SK-N-SH treated with all-trans-retinoic acid at 6 μM for 48 hours (cell line): ENCODE measurements around the gene NRXN2.

ENCODE experiments used
- ATAC-seq: fragments of 200-7000 bp; cut with Tn5 transposase; 3 replicates; pipeline ENCODE4 v1.9.1; 2020; ENCODE audit warnings: mild to moderate bottlenecking, moderate library complexity
- ARNTL ChIP-seq: fragments of 450-650 bp; formaldehyde crosslinking; IDR thresholded peaks from 2 replicates; pipeline ENCODE4 v1.5.0; 2020; ENCODE audit warnings: low read depth, mild to moderate bottlenecking, moderate library complexity, borderline replicate concordance
- BACH2 ChIP-seq: fragments of 250-450 bp; sonication (Bioruptor Pico); IDR thresholded peaks from 2 replicates; pipeline ENCODE4 v1.9.0; 2021; ENCODE audit warnings: mild to moderate bottlenecking, borderline replicate concordance
- CREB5 ChIP-seq: fragments of 250-450 bp; sonication (Bioruptor Pico); IDR thresholded peaks from 2 replicates; pipeline ENCODE4 v1.5.1; 2020; ENCODE audit warnings: low read depth, mild to moderate bottlenecking, moderate library complexity
- CSDC2 ChIP-seq: fragments of 250-450 bp; sonication (Bioruptor Pico); IDR thresholded peaks from 2 replicates; pipeline ENCODE4 v1.5.0; 2020; ENCODE audit warnings: mild to moderate bottlenecking, moderate library complexity
- ESRRG ChIP-seq: fragments of 250-450 bp; sonication (Bioruptor Pico); IDR thresholded peaks from 2 replicates; pipeline ENCODE4 v1.6.1; 2021; ENCODE audit warnings: mild to moderate bottlenecking
- GLIS3 ChIP-seq: fragments of 250-450 bp; sonication (Bioruptor Pico); IDR thresholded peaks from 2 replicates; pipeline ENCODE4 v1.5.0; 2020; ENCODE audit warnings: mild to moderate bottlenecking, moderate library complexity
- ISL1 ChIP-seq: fragments of 250-450 bp; sonication (Bioruptor Pico); IDR thresholded peaks from 2 replicates; pipeline ENCODE4 v2.1.2; 2022; ENCODE audit warnings: mild to moderate bottlenecking, moderate library complexity
- OSR1 ChIP-seq: fragments of 250-450 bp; sonication (Bioruptor Pico); IDR thresholded peaks from 2 replicates; pipeline ENCODE4 v1.8.0; 2022; ENCODE audit warnings: moderate library complexity, mild to moderate bottlenecking, inconsistent platforms
- PATZ1 ChIP-seq: fragments of 250-450 bp; sonication (Bioruptor Pico); IDR thresholded peaks from 2 replicates; pipeline ENCODE4 v1.8.0; 2020; ENCODE audit warnings: mild to moderate bottlenecking, moderate library complexity, borderline replicate concordance
- POU6F1 ChIP-seq: fragments of 250-450 bp; sonication (Bioruptor Pico); IDR thresholded peaks from 2 replicates; pipeline ENCODE4 v1.8.0; 2021; ENCODE audit warnings: low read depth, mild to moderate bottlenecking, moderate library complexity, borderline replicate concordance
- PPARA ChIP-seq: fragments of 250-450 bp; sonication (Bioruptor Pico); IDR thresholded peaks from 2 replicates; pipeline ENCODE4 v1.5.0; 2020; ENCODE audit warnings: mild to moderate bottlenecking, borderline replicate concordance
- RARB ChIP-seq: fragments of 250-450 bp; sonication (Bioruptor Pico); IDR thresholded peaks from 2 replicates; pipeline ENCODE4 v1.8.0; 2021; ENCODE audit warnings: mild to moderate bottlenecking, moderate library complexity
- TCF4 ChIP-seq: fragments of 250-450 bp; sonication (Bioruptor Pico); IDR thresholded peaks from 2 replicates; pipeline ENCODE4 v1.8.0; 2021; ENCODE audit warnings: mild to moderate bottlenecking, moderate library complexity, borderline replicate concordance
- TSHZ2 ChIP-seq: fragments of 250-450 bp; sonication (Bioruptor Pico); IDR thresholded peaks from 2 replicates; pipeline ENCODE4 v1.5.0; 2020; ENCODE audit warnings: mild to moderate bottlenecking, moderate library complexity
- ZC3H10 ChIP-seq: fragments of 250-450 bp; sonication (Bioruptor Pico); IDR thresholded peaks from 2 replicates; pipeline ENCODE4 v1.5.1; 2021; ENCODE audit warnings: mild to moderate bottlenecking, moderate library complexity
- ZFP3 ChIP-seq: fragments of 250-450 bp; sonication (Bioruptor Pico); IDR thresholded peaks from 2 replicates; pipeline ENCODE4 v1.5.0; 2020; ENCODE audit warnings: mild to moderate bottlenecking, moderate library complexity
- ZFP30 ChIP-seq: fragments of 450-650 bp; formaldehyde crosslinking; IDR thresholded peaks from 2 replicates; pipeline ENCODE4 v1.5.0; 2022; ENCODE audit warnings: mild to moderate bottlenecking, moderate library complexity
- ZNF565 ChIP-seq: fragments of 450-650 bp; formaldehyde crosslinking; conservative IDR thresholded peaks from 2 replicates; pipeline ENCODE4 v1.5.0; 2020; ENCODE audit warnings: low read depth, mild to moderate bottlenecking, moderate library complexity
- ZNF8 ChIP-seq: fragments of 450-650 bp; formaldehyde crosslinking; IDR thresholded peaks from 2 replicates; pipeline ENCODE4 v1.5.0; 2020; ENCODE audit warnings: mild to moderate bottlenecking, moderate library complexity
- TF ChIP-seq, protein P1 (sequence below): fragments of 250-450 bp; sonication (Bioruptor Pico); IDR thresholded peaks from 2 replicates; pipeline ENCODE4 v1.5.1; 2021; ENCODE audit warnings: mild to moderate bottlenecking, moderate library complexity

The NRXN2 gene

GRCh38 chr11:64585150-64585549 lies 137.8 kb downstream of the NRXN2 start:
- ATAC-seq = no peak
- no peak for TF ChIP-seq ZC3H10 (CRISPR knock-in tag)
- TF ChIP-seq BACH2 (CRISPR knock-in tag) = no peak
- no peak for TF ChIP-seq ESRRG (CRISPR knock-in tag)
- TF ChIP-seq RARB (CRISPR knock-in tag) = no peak
- TF ChIP-seq TSHZ2 (CRISPR knock-in tag) = no peak
- no peak for TF ChIP-seq ISL1 (CRISPR knock-in tag)
- no peak for TF ChIP-seq GLIS3 (CRISPR knock-in tag)
- TF ChIP-seq, all 23 proteins: peak for 0

GRCh38 chr11:64583296-64584262 lies 139.4 kb downstream of the NRXN2 start:
- TF ChIP-seq TSHZ2 (CRISPR knock-in tag) = no peak
- no peak for TF ChIP-seq ARNTL (CRISPR knock-in tag)
- TF ChIP-seq ZNF565 (CRISPR knock-in tag) = no peak
- no peak for TF ChIP-seq PATZ1
- TF ChIP-seq ZC3H10 (CRISPR knock-in tag) = no peak
- TF ChIP-seq GLIS3 (CRISPR knock-in tag) = no peak
- no peak for TF ChIP-seq PPARA (CRISPR knock-in tag)
- TF ChIP-seq, all 23 proteins: peak for 0
- ATAC-seq = no peak

DNA sequence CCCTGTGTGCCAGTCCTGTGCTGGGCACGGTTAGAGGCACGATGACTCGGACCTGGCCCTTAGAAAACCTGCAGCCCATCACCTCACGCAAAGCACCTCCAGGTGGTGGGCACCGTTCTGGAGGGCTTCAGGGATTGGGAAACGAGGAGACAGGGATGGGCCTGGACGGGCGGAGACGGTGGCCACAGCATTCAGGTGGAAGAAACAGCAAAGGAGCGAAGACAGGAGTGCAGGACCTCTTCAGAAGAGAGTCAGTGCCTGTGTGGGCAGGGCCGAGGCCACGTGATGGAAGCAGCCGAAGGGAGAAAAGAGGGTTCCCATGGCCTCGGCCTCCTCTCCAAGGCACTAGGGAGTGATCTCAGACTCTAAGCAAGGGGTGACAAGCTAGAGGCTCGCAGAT lies 140.1 kb downstream of the NRXN2 start:
- TF ChIP-seq CREB5 (CRISPR knock-in tag) = no peak
- TF ChIP-seq PPARA (CRISPR knock-in tag) = no peak
- no peak for TF ChIP-seq OSR1 (CRISPR knock-in tag)
- TF ChIP-seq ZNF565 (CRISPR knock-in tag) = no peak
- TF ChIP-seq ZFP30 (CRISPR knock-in tag) = no peak
- TF ChIP-seq TCF4 (CRISPR knock-in tag) = no peak
- no peak for TF ChIP-seq BACH2 (CRISPR knock-in tag)
- no peak for TF ChIP-seq ZNF8
- TF ChIP-seq ZFP3 = no peak
- no peak for TF ChIP-seq ARNTL (CRISPR knock-in tag)
- no peak for TF ChIP-seq TSHZ2 (CRISPR knock-in tag)
- no peak for TF ChIP-seq CSDC2 (CRISPR knock-in tag)
- TF ChIP-seq, protein P1, sequence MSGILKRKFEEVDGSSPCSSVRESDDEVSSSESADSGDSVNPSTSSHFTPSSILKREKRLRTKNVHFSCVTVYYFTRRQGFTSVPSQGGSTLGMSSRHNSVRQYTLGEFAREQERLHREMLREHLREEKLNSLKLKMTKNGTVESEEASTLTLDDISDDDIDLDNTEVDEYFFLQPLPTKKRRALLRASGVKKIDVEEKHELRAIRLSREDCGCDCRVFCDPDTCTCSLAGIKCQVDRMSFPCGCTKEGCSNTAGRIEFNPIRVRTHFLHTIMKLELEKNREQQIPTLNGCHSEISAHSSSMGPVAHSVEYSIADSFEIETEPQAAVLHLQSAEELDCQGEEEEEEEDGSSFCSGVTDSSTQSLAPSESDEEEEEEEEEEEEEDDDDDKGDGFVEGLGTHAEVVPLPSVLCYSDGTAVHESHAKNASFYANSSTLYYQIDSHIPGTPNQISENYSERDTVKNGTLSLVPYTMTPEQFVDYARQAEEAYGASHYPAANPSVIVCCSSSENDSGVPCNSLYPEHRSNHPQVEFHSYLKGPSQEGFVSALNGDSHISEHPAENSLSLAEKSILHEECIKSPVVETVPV = no peak
- no peak for TF ChIP-seq POU6F1 (CRISPR knock-in tag)
- TF ChIP-seq ISL1 (CRISPR knock-in tag) = no peak
- ATAC-seq = no peak
